SKM-1 treated with dmso at 0.1 percent for 144 hours (cell line): Measurements from ENCODE around the gene SLC12A3.
A peak's percentile ranks its signal among the peaks of the same experiment; 100 is the strongest.
"Not testable (repeated sequence)": the region's sequence is repeated elsewhere in the genome, so short reads cannot be mapped to it uniquely, and the experiment has no call there.

Source experiments
- DNase-seq: peaks from one replicate; lab custom pipeline; 2025; ENCODE audit not compliant: unreplicated experiment; lab: John Stamatoyannopoulos, UW

The SLC12A3 gene

GRCh38 chr16:56866955-56867830 is 2.2 kb downstream of the SLC12A3 start:
- peak; percentile 60 for DNase-seq

- no peak for DNase-seq
Measured at GRCh38 chr16:56868175-56868574, 3.2 kb downstream of the SLC12A3 start.

- not testable (repeated sequence) for DNase-seq
Measured at GRCh38 chr16:56868766-56869165, 3.8 kb downstream of the SLC12A3 start.

- DNase-seq: peak; percentile 36
Measured at GRCh38 chr16:56869513-56870275, 4.7 kb downstream of the SLC12A3 start.

GRCh38 chr16:56870276-56870888 is 5.4 kb downstream of the SLC12A3 start:
- no peak for DNase-seq

- no peak for DNase-seq
Measured at GRCh38 chr16:56871172-56871593, 6.2 kb downstream of the SLC12A3 start.

- no peak for DNase-seq
Measured at GRCh38 chr16:56872863-56873391, 7.9 kb downstream of the SLC12A3 start.

- DNase-seq: no peak
Measured at GRCh38 chr16:56874800-56875199, 9.8 kb downstream of the SLC12A3 start.

GRCh38 chr16:56876048-56876447 is 11.0 kb downstream of the SLC12A3 start:
- DNase-seq: no peak

GRCh38 chr16:56877486-56878182 is 12.6 kb downstream of the SLC12A3 start:
- no peak for DNase-seq

GRCh38 chr16:56878282-56878854 is 13.4 kb downstream of the SLC12A3 start:
- no peak for DNase-seq

- no peak for DNase-seq
Measured at GRCh38 chr16:56879276-56879675, 14.3 kb downstream of the SLC12A3 start.

- DNase-seq: no peak
Measured at GRCh38 chr16:56880176-56880575, 15.2 kb downstream of the SLC12A3 start.

GRCh38 chr16:56880685-56881084 is 15.7 kb downstream of the SLC12A3 start:
- DNase-seq: no peak

GRCh38 chr16:56882077-56882800 is 17.2 kb downstream of the SLC12A3 start:
- no peak for DNase-seq

- DNase-seq: no peak
Measured at GRCh38 chr16:56883586-56883985, 18.6 kb downstream of the SLC12A3 start.

- DNase-seq: no peak
Measured at GRCh38 chr16:56884026-56884582, 19.1 kb downstream of the SLC12A3 start.

- DNase-seq: not testable (repeated sequence)
Measured at GRCh38 chr16:56884929-56885328, 19.9 kb downstream of the SLC12A3 start.

- DNase-seq: no peak
Measured at GRCh38 chr16:56885446-56886162, 20.6 kb downstream of the SLC12A3 start.
